HL-60 (cell line): ENCODE data around the gene PLEKHG4B.

ENCODE experiments used
- DNase-seq, 2 experiments: peaks; one replicate each; pipeline ENCODE4 v3.0.0-alpha.2; 2010 to 2020; ENCODE audit warnings: low read depth in 1 of 2, low spot score in 1 of 2
- H3K27ac ChIP-seq: fragments of 250-450 bp; sonication (Bioruptor Pico); replicated peaks from 2 replicates; pipeline ENCODE4 v1.5.1; 2020; ENCODE audit warnings: mild to moderate bottlenecking, moderate library complexity
- H3K27me3 ChIP-seq: fragments of 250-450 bp; sonication (Bioruptor Pico); 2 replicates; pipeline ENCODE4 v1.5.1; 2021; ENCODE audit warnings: mild to moderate bottlenecking, moderate library complexity; ENCODE audit not compliant: insufficient read depth, poor library complexity, severe bottlenecking
- H3K4me3 ChIP-seq: replicated peaks from 2 replicates; pipeline ENCODE4 v1.5.1; 2011; ENCODE audit warnings: mild to moderate bottlenecking, control low read depth, low read length; ENCODE audit not compliant: insufficient read depth
- CTCF ChIP-seq: IDR thresholded peaks from one replicate; pipeline ENCODE4 v1.5.1; 2011; ENCODE audit warnings: low read length, control low read depth, inconsistent platforms; ENCODE audit not compliant: insufficient read depth
- GABPA ChIP-seq: IDR thresholded peaks from 2 replicates; pipeline ENCODE4 v1.6.1; 2012; ENCODE audit warnings: low read depth
- POLR2AphosphoS5 ChIP-seq: IDR thresholded peaks from 2 replicates; pipeline ENCODE4 v1.6.1; 2012; ENCODE audit warnings: low read depth
- SPI1 ChIP-seq: IDR thresholded peaks from 2 replicates; pipeline ENCODE4 v1.6.1; 2012; ENCODE audit warnings: low read depth, mild to moderate bottlenecking, borderline replicate concordance
- TF ChIP-seq, protein P1 (sequence below): IDR thresholded peaks from 2 replicates; pipeline ENCODE4 v1.6.1; 2012; ENCODE audit warnings: low read depth; ENCODE audit not compliant: insufficient replicate concordance

Gene PLEKHG4B

DNA sequence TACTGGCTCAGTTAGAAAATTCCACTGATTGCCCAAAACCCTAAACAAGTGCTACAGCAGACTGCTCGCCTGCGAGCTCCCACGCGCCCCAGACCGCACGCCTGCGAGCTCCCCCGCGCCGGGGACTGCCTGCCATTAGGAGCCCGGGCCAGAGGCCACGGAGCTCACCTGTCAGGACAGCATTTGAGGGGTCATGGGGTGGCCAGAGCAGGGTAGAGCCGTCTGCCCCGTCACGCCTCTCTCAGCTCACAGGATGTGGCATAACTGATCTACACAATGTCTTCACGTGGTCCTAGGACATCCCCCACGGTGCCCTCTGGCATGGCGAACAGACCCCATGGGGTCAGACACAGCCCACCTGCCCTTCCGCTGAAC lies 70.2 kb downstream of the PLEKHG4B start:
- TF ChIP-seq SPI1: no peak
- no peak for TF ChIP-seq CTCF
- TF ChIP-seq, protein P1, sequence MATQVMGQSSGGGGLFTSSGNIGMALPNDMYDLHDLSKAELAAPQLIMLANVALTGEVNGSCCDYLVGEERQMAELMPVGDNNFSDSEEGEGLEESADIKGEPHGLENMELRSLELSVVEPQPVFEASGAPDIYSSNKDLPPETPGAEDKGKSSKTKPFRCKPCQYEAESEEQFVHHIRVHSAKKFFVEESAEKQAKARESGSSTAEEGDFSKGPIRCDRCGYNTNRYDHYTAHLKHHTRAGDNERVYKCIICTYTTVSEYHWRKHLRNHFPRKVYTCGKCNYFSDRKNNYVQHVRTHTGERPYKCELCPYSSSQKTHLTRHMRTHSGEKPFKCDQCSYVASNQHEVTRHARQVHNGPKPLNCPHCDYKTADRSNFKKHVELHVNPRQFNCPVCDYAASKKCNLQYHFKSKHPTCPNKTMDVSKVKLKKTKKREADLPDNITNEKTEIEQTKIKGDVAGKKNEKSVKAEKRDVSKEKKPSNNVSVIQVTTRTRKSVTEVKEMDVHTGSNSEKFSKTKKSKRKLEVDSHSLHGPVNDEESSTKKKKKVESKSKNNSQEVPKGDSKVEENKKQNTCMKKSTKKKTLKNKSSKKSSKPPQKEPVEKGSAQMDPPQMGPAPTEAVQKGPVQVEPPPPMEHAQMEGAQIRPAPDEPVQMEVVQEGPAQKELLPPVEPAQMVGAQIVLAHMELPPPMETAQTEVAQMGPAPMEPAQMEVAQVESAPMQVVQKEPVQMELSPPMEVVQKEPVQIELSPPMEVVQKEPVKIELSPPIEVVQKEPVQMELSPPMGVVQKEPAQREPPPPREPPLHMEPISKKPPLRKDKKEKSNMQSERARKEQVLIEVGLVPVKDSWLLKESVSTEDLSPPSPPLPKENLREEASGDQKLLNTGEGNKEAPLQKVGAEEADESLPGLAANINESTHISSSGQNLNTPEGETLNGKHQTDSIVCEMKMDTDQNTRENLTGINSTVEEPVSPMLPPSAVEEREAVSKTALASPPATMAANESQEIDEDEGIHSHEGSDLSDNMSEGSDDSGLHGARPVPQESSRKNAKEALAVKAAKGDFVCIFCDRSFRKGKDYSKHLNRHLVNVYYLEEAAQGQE: no peak
- no peak for TF ChIP-seq GABPA
- TF ChIP-seq POLR2AphosphoS5: no peak
- H3K27ac ChIP-seq: no peak overlapping the region
- H3K4me3 ChIP-seq: no peak overlapping the region
- no peak for DNase-seq
- peaks cover 16% of the 10 kb centered on the region for H3K27me3 ChIP-seq

DNA sequence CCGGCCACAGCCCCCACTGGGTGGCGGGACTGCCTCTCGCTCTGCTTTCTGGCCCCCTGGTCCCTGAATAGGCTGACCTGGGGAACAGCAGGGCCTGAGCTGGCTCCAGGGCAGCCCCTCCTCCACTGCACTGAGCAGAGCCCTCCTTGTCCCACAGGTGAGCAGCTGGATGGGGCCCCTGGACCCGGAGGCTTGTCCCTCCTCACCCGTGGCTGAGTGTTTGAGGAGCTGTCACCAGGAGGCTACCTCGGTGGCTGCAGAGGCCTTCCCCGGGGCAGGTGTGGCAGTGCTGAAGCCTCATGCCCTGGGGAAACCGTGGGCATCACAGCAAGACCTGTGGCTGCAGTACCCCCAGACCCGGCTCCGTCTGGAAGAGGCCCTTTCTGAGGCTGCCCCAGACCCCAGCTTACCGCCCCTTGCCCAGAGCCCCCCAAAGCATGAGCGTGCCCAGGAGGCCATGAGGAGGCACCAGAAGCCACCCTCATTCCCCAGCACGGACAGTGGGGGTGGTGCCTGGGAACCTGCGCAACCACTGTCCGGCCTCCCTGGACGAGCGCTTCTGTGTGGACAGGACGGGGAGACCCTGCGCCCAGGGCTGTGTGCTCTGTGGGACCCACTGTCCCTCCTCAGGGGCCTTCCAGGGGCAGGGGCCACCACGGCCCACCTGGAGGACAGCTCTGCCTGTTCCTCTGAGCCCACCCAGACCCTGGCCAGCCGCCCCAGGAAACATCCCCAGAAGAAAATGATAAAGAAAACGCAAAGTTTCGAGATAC lies 70.8 kb downstream of the PLEKHG4B start:
- Histone ChIP-seq H3K27me3 (peaks cover 16% of the 10 kb centered on the region), H3K27ac (no peak overlapping the region), H3K4me3 (no peak overlapping the region)
- DNase-seq: no peak
- TF ChIP-seq GABPA: no peak

- H3K27ac ChIP-seq: no peak overlapping the region
- TF ChIP-seq GABPA (no peak), POLR2AphosphoS5 (no peak), CTCF (no peak)
- TF ChIP-seq, protein P1: no peak
- peaks cover 16% of the 10 kb centered on the region for H3K27me3 ChIP-seq
- H3K4me3 ChIP-seq: no peak overlapping the region
- no peak for DNase-seq
Measured at GRCh38 chr5:163338-163620, 71.3 kb downstream of the PLEKHG4B start.

- no peak overlapping the region for H3K27ac ChIP-seq
- H3K27me3 ChIP-seq: peaks cover 14% of the 10 kb centered on the region
- H3K4me3 ChIP-seq: no peak overlapping the region
- no peak for DNase-seq
- TF ChIP-seq SPI1 (no peak), GABPA (no peak), CTCF (no peak), POLR2AphosphoS5 (no peak)
- TF ChIP-seq, protein P1: no peak
Measured at GRCh38 chr5:163841-164240, 71.9 kb downstream of the PLEKHG4B start.
